ENCODE measurements around the gene BCAS3.

The BCAS3 gene

GRCh38 chr17:60738287-60738686 lies 60.6 kb downstream of the BCAS3 start:
- Histone ChIP-seq H3K36me3 (replicated peaks; ENCODE audit: low read depth, low read length) (no peaks in the 10 kb centered on the region), H3K27ac (ENCODE audit: low read length) (no peak overlapping the region), H3K9me3 (ENCODE audit: insufficient read depth, low read length) (no peaks in the 10 kb centered on the region), H4K20me1 (ENCODE audit: insufficient read depth, low read length) (no peaks in the 10 kb centered on the region), H3K79me2 (ENCODE audit: low read length) (no peaks in the 10 kb centered on the region), H3K27me3 (ENCODE audit: low read depth, low read length) (no peaks in the 10 kb centered on the region), H3K4me1 (ENCODE audit: low read length) (no peaks in the 10 kb centered on the region), H2AFZ (ENCODE audit: low read depth, low read length) (no peak overlapping the region), H3K9ac (ENCODE audit: low read length) (no peak overlapping the region), H3K4me2 (ENCODE audit: low read length) (no peak overlapping the region), H3K4me3 (ENCODE audit: low read length) (no peak overlapping the region)
- TF ChIP-seq EZH2phosphoT487 (IDR thresholded peaks at IDR 0.05; ENCODE audit: low read depth) (no peak), CTCF (IDR thresholded peaks at IDR 0.05; ENCODE audit: low read depth, low read length) (no peak)

GRCh38 chr17:60740584-60740983 lies 62.9 kb downstream of the BCAS3 start:
- no peak overlapping the region for H3K27ac ChIP-seq (ENCODE audit: low read length)
- TF ChIP-seq EZH2phosphoT487 (IDR thresholded peaks at IDR 0.05; ENCODE audit: low read depth) (no peak), CTCF (IDR thresholded peaks at IDR 0.05; ENCODE audit: low read depth, low read length) (no peak)
- H3K36me3 ChIP-seq (replicated peaks; ENCODE audit: low read depth, low read length): no peaks in the 10 kb centered on the region
- H4K20me1 ChIP-seq (ENCODE audit: insufficient read depth, low read length): no peaks in the 10 kb centered on the region
- no peaks in the 10 kb centered on the region for H3K4me1 ChIP-seq (ENCODE audit: low read length)
- H3K79me2 ChIP-seq (ENCODE audit: low read length): no peaks in the 10 kb centered on the region
- H3K9ac ChIP-seq (ENCODE audit: low read length): no peak overlapping the region
- no peaks in the 10 kb centered on the region for H3K9me3 ChIP-seq (ENCODE audit: insufficient read depth, low read length)
- H3K27me3 ChIP-seq (ENCODE audit: low read depth, low read length): peaks cover 12% of the 10 kb centered on the region; the same call in 1 of the 2 replicates
- no peak overlapping the region for H3K4me2 ChIP-seq (ENCODE audit: low read length)
- no peak overlapping the region for H2AFZ ChIP-seq (ENCODE audit: low read depth, low read length)
- no peak overlapping the region for H3K4me3 ChIP-seq (ENCODE audit: low read length)

- Histone ChIP-seq H3K4me1 (ENCODE audit: low read length) (no peaks in the 10 kb centered on the region), H2AFZ (ENCODE audit: low read depth, low read length) (no peak overlapping the region), H3K9me3 (ENCODE audit: insufficient read depth, low read length) (no peaks in the 10 kb centered on the region), H3K79me2 (ENCODE audit: low read length) (no peaks in the 10 kb centered on the region), H3K4me2 (ENCODE audit: low read length) (no peak overlapping the region), H3K27me3 (ENCODE audit: low read depth, low read length) (peaks cover 12% of the 10 kb centered on the region; the same call in 1 of the 2 replicates), H3K27ac (ENCODE audit: low read length) (no peak overlapping the region), H4K20me1 (ENCODE audit: insufficient read depth, low read length) (no peaks in the 10 kb centered on the region), H3K9ac (ENCODE audit: low read length) (no peak overlapping the region), H3K36me3 (replicated peaks; ENCODE audit: low read depth, low read length) (no peaks in the 10 kb centered on the region), H3K4me3 (ENCODE audit: low read length) (no peak overlapping the region)
- TF ChIP-seq EZH2phosphoT487 (IDR thresholded peaks at IDR 0.05; ENCODE audit: low read depth) (no peak), CTCF (IDR thresholded peaks at IDR 0.05; ENCODE audit: low read depth, low read length) (no peak)
Measured at GRCh38 chr17:60741031-60741430, 63.4 kb downstream of the BCAS3 start.

- H4K20me1 ChIP-seq (ENCODE audit: insufficient read depth, low read length): no peaks in the 10 kb centered on the region
- H3K4me3 ChIP-seq (ENCODE audit: low read length): no peak overlapping the region
- H3K4me2 ChIP-seq (ENCODE audit: low read length): no peak overlapping the region
- H3K79me2 ChIP-seq (ENCODE audit: low read length): no peaks in the 10 kb centered on the region
- TF ChIP-seq CTCF (IDR thresholded peaks at IDR 0.05; ENCODE audit: low read depth, low read length): no peak
- TF ChIP-seq EZH2phosphoT487 (IDR thresholded peaks at IDR 0.05; ENCODE audit: low read depth): no peak
- no peak overlapping the region for H3K9ac ChIP-seq (ENCODE audit: low read length)
- H3K4me1 ChIP-seq (ENCODE audit: low read length): no peaks in the 10 kb centered on the region
- no peak overlapping the region for H2AFZ ChIP-seq (ENCODE audit: low read depth, low read length)
- H3K36me3 ChIP-seq (replicated peaks; ENCODE audit: low read depth, low read length): no peaks in the 10 kb centered on the region
- H3K27me3 ChIP-seq (ENCODE audit: low read depth, low read length): peaks cover 15% of the 10 kb centered on the region; the same call in 1 of the 2 replicates
- no peak overlapping the region for H3K27ac ChIP-seq (ENCODE audit: low read length)
- H3K9me3 ChIP-seq (ENCODE audit: insufficient read depth, low read length): no peaks in the 10 kb centered on the region
Measured at GRCh38 chr17:60743282-60743681, 65.6 kb downstream of the BCAS3 start.

All from OCI-LY3 (cell line).